HCT116 (cell line): ENCODE measurements around the gene RFTN1. TPM values are rescaled to one million over a fixed set of nuclear protein-coding genes. Genes with fewer than 3 reads are reported as not detected.

Experiments used
- ATAC-seq: fragments of 200-7000 bp; cut with Tn5 transposase; 2 replicates; pipeline ENCODE4 v1.9.1; 2020; ENCODE audit warnings: mild to moderate bottlenecking, moderate library complexity
- BruUV-seq: library from RNA; stranded (reverse); fragments of 400-500 nt; replicated peaks from 2 replicates; lab custom pipeline; 2021; lab: Mats Ljungman, UMichigan
- CTCF ChIA-PET: fragments of 300-600 bp; sonication (Branson Sonifier 250); formaldehyde crosslinking; loops from one replicate; lab custom pipeline; 2021; ENCODE audit warnings: antibody characterized with exemption; lab: Charles Lee
- POLR2A ChIA-PET: fragments of 300-600, 350-600 bp; sonication (Branson Sonifier 250); formaldehyde crosslinking; loops from one replicate; lab custom pipeline; 2021; ENCODE audit warnings: antibody characterized with exemption; lab: Charles Lee
- RAD21 ChIA-PET, 2 experiments: fragments of 300-600 bp; sonication (Branson Sonifier 250); formaldehyde crosslinking; loops; one replicate each; lab custom pipeline; 2023; ENCODE audit warnings: low total read pairs in 2 of 2; ENCODE audit not compliant: uncharacterized antibody in 2 of 2, unreplicated experiment in 2 of 2, low non-redundant PET in 1 of 2; lab: Charles Lee
- DNase-seq: peaks from one replicate; pipeline ENCODE4 v3.0.0-alpha.2; 2010; ENCODE audit warnings: low read depth, low spot score
- H2AFZ ChIP-seq: fragments of 200-600 bp; shearing (Covaris generic), sonication (generic); 2 replicates; pipeline ENCODE4 v1.6.1; 2017; ENCODE audit warnings: low read depth, mixed run types, mixed read lengths, antibody characterized with exemption, low read length; ENCODE audit not compliant: poor library complexity, severe bottlenecking
- H3K27ac ChIP-seq: 2 replicates; pipeline ENCODE4 v1.5.1; 2012; ENCODE audit warnings: low read depth, low read length
- H3K27me3 ChIP-seq: fragments of 200-600 bp; sonication (generic); 2 replicates; pipeline ENCODE4 v1.6.1; 2016; ENCODE audit warnings: mixed run types, low read length, mixed read lengths; ENCODE audit not compliant: insufficient read depth
- H3K36me3 ChIP-seq, 2 experiments: fragments of 200-500 bp in 1 of 2; fragments of 200-600 bp in 1 of 2; sonication (Bioruptor generic) in 1 of 2; sonication (generic) in 1 of 2; 2 replicates each; pipeline versions ENCODE4 v1.5.1 to v1.6.1; 2014 to 2016; ENCODE audit warnings: low read length in 2 of 2, inconsistent platforms in 1 of 2, mixed read lengths in 1 of 2, mixed run types in 1 of 2; ENCODE audit not compliant: insufficient read depth in 2 of 2, control insufficient read depth in 1 of 2
- H3K4me1 ChIP-seq, 2 experiments: fragments of 200-600 bp in 1 of 2; sonication (generic) in 1 of 2; 2 replicates each; pipeline versions ENCODE4 v1.5.1 to v1.6.1; 2012 to 2017; ENCODE audit warnings: low read length in 2 of 2, inconsistent platforms in 1 of 2, mild to moderate bottlenecking in 1 of 2, mixed read lengths in 1 of 2, mixed run types in 1 of 2, moderate library complexity in 1 of 2; ENCODE audit not compliant: insufficient read depth in 2 of 2, control insufficient read depth in 1 of 2
- H3K4me2 ChIP-seq: fragments of 200-600 bp; sonication (generic); 2 replicates; pipeline ENCODE4 v1.6.1; 2017; ENCODE audit warnings: mixed run types, low read length, mixed read lengths
- H3K4me3 ChIP-seq, 2 experiments: fragments of 200-600 bp in 1 of 2; sonication (generic) in 1 of 2; replicated peaks in 1 of 2; 2 replicates each; pipeline ENCODE4 v1.5.1; 2011 to 2016; ENCODE audit warnings: low read length in 2 of 2, control low read depth in 1 of 2, low read depth in 1 of 2, mild to moderate bottlenecking in 1 of 2, mixed read lengths in 1 of 2, mixed run types in 1 of 2
- H3K79me2 ChIP-seq: fragments of 200-600 bp; sonication (generic); 2 replicates; pipeline ENCODE4 v1.6.1; 2017; ENCODE audit warnings: mild to moderate bottlenecking, mixed run types, low read length, moderate library complexity, mixed read lengths; ENCODE audit not compliant: insufficient read depth
- H3K9ac ChIP-seq: fragments of 200-600 bp; sonication (generic); 2 replicates; pipeline ENCODE4 v1.6.1; 2016; ENCODE audit warnings: low read length, mixed read lengths
- H3K9me2 ChIP-seq: fragments of 200-600 bp; sonication (generic), shearing (Covaris generic); 2 replicates; pipeline ENCODE4 v1.6.1; 2017; ENCODE audit warnings: mixed run types, mild to moderate bottlenecking, moderate library complexity; ENCODE audit not compliant: insufficient read depth
- H3K9me3 ChIP-seq, 2 experiments: fragments of 200-500 bp in 1 of 2; fragments of 200-600 bp in 1 of 2; sonication (Bioruptor generic) in 1 of 2; sonication (generic) in 1 of 2; 2 replicates each; pipeline ENCODE4 v1.6.1; 2014 to 2017; ENCODE audit warnings: low read length in 2 of 2, mixed read lengths in 2 of 2, inconsistent platforms in 1 of 2, low read depth in 1 of 2, mild to moderate bottlenecking in 1 of 2, mixed run types in 1 of 2, moderate library complexity in 1 of 2; ENCODE audit not compliant: control insufficient read depth in 1 of 2, insufficient read depth in 1 of 2
- H4K20me1 ChIP-seq: fragments of 200-600 bp; sonication (generic), shearing (Covaris generic); 2 replicates; pipeline ENCODE4 v1.6.1; 2017; ENCODE audit warnings: mixed run types, mild to moderate bottlenecking, moderate library complexity; ENCODE audit not compliant: insufficient read depth
- CBX3 ChIP-seq: IDR thresholded peaks from 2 replicates; pipeline ENCODE4 v1.6.1; 2012; ENCODE audit warnings: low read depth
- CEBPB ChIP-seq: IDR thresholded peaks from 2 replicates; pipeline ENCODE4 v1.6.1; 2012; ENCODE audit warnings: low read depth
- JUND ChIP-seq: IDR thresholded peaks from 2 replicates; pipeline ENCODE4 v1.6.1; 2012
- POLR2A ChIP-seq: IDR thresholded peaks from 2 replicates; pipeline ENCODE4 v1.7.0; 2011; ENCODE audit warnings: borderline replicate concordance; ENCODE audit not compliant: insufficient read depth, insufficient read length; ENCODE audit errors: extremely low read depth
- POLR2AphosphoS5 ChIP-seq: IDR thresholded peaks from 2 replicates; pipeline ENCODE4 v1.6.1; 2011; ENCODE audit warnings: mild to moderate bottlenecking, low read depth, low read length, moderate library complexity
- TCF7L2 ChIP-seq: IDR thresholded peaks from 2 replicates; pipeline ENCODE4 v1.7.0; 2011; ENCODE audit warnings: borderline replicate concordance, inconsistent platforms; ENCODE audit not compliant: insufficient read depth, insufficient read length; ENCODE audit errors: extremely low read depth
- intact Hi-C: fragments of 100-400 bp; cut with micrococcal nuclease; formaldehyde crosslinking; loops from 2 replicates; pipeline ENCODE4 v1.10.0; 2022
- total RNA-seq: library from RNA; stranded (reverse); gene quantifications from one replicate; pipeline ENCODE4 v1.2.1, GENCODE V29; 2021; ENCODE audit not compliant: unreplicated experiment
- TF ChIP-seq, protein P1 (sequence below): IDR thresholded peaks from 2 replicates; pipeline ENCODE4 v1.6.1; 2012
- TF ChIP-seq, protein P2 (sequence below): IDR thresholded peaks from 2 replicates; pipeline ENCODE4 v1.6.1; 2012; ENCODE audit warnings: low read depth

RFTN1 gene
- total RNA-seq, 1 experiment from 2014 or later, result 3.9 TPM

DNA sequence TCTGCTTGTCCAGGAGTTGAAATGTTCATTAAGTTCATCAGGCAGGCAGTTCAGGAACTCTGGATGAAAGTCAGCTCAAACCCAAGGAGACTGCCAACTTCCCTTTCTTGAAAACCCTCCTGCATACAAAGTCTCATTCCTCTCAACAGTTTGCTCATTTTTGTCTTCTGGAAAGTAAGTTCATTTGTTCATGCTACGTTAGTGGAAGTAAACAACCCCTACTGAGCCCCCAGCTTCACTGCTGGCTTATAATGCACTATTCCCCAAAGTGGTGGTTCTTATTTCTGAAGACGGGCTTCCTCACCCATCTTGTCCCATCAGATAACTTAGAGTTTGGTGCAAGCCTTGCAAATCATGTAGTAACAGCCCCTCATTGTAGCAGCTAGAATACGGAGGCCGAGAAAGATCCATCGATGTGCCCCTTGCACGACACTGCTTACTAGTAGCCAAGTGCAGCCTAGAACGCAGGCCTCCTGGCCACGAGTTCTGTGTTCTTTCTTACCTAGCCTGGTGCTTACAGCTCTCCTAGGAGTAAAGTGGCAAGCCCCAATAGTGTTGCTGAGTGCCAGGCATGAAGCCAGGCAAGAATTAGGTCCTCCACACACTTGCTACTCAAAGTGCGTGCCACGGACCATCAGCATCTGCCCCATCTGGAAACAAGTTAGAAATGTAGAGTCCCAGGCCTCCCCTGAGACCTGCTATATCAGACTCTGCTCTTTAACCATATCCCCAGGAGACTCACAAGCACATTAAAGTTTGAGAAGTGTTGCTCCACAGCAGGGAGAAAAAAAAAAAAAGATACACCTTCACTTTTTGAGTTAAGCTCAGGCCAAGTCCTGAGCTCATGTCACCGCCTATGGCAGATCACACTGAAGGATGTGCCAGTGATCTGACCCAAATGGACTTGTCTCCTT lies 82.5 kb downstream of the RFTN1 start:
- BruUV-seq, result no TSS peak
- no peak overlapping the region for H3K4me3 ChIP-seq
- no peaks in the 10 kb centered on the region for H3K79me2 ChIP-seq
- no peaks in the 10 kb centered on the region for H3K9me2 ChIP-seq
- POLR2A ChIA-PET, result no interaction called here
- ATAC-seq (no peak), DNase-seq (no peak)
- TF ChIP-seq POLR2AphosphoS5, result no peak
- TF ChIP-seq, protein P1, sequence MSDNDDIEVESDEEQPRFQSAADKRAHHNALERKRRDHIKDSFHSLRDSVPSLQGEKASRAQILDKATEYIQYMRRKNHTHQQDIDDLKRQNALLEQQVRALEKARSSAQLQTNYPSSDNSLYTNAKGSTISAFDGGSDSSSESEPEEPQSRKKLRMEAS, result no peak
- intact Hi-C loops, result no loop called here
- no peaks in the 10 kb centered on the region for H3K27me3 ChIP-seq
- H3K4me1 ChIP-seq, result no peaks in the 10 kb centered on the region
- H3K9ac ChIP-seq, result no peak overlapping the region
- no peak overlapping the region for H2AFZ ChIP-seq
- no peak overlapping the region for H3K4me2 ChIP-seq
- CTCF ChIA-PET, result no interaction called here
- H4K20me1 ChIP-seq, result no peaks in the 10 kb centered on the region
- no peaks in the 10 kb centered on the region for H3K9me3 ChIP-seq
- no peak overlapping the region for H3K27ac ChIP-seq
- RAD21 ChIA-PET, result no interaction called here
- no peaks in the 10 kb centered on the region for H3K36me3 ChIP-seq

DNA sequence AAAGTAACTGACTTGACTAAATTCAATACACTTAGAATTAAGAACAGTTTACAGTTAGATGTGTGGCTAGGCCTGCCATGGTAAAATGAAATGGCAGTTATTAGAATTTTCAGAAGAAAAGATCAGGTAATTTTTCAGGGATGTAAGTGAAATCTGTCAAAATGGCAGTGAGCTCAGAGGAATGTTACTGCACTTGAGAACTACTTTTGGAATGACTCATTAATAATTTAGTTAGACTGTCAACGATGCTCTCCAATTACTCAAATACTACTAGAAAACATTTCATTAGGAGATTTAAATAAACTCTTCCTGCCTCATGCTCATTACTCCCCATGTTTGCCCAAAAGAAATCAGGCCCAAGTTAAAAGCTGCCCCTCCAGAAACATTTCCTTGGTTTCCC lies 84.4 kb downstream of the RFTN1 start:
- H3K4me2 ChIP-seq, result no peak overlapping the region
- RAD21 ChIA-PET, result no interaction called here
- H3K4me1 ChIP-seq, result no peaks in the 10 kb centered on the region
- no peaks in the 10 kb centered on the region for H3K9me3 ChIP-seq
- H3K4me3 ChIP-seq, result no peak overlapping the region
- TF ChIP-seq CEBPB (no peak), JUND (no peak), POLR2A (no peak), CBX3 (no peak), TCF7L2 (no peak)
- TF ChIP-seq, protein P2, sequence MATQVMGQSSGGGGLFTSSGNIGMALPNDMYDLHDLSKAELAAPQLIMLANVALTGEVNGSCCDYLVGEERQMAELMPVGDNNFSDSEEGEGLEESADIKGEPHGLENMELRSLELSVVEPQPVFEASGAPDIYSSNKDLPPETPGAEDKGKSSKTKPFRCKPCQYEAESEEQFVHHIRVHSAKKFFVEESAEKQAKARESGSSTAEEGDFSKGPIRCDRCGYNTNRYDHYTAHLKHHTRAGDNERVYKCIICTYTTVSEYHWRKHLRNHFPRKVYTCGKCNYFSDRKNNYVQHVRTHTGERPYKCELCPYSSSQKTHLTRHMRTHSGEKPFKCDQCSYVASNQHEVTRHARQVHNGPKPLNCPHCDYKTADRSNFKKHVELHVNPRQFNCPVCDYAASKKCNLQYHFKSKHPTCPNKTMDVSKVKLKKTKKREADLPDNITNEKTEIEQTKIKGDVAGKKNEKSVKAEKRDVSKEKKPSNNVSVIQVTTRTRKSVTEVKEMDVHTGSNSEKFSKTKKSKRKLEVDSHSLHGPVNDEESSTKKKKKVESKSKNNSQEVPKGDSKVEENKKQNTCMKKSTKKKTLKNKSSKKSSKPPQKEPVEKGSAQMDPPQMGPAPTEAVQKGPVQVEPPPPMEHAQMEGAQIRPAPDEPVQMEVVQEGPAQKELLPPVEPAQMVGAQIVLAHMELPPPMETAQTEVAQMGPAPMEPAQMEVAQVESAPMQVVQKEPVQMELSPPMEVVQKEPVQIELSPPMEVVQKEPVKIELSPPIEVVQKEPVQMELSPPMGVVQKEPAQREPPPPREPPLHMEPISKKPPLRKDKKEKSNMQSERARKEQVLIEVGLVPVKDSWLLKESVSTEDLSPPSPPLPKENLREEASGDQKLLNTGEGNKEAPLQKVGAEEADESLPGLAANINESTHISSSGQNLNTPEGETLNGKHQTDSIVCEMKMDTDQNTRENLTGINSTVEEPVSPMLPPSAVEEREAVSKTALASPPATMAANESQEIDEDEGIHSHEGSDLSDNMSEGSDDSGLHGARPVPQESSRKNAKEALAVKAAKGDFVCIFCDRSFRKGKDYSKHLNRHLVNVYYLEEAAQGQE, result no peak
- H3K27me3 ChIP-seq, result no peaks in the 10 kb centered on the region
- intact Hi-C loops, result no loop called here
- H3K79me2 ChIP-seq, result no peaks in the 10 kb centered on the region
- no peaks in the 10 kb centered on the region for H3K9me2 ChIP-seq
- H2AFZ ChIP-seq, result no peak overlapping the region
- POLR2A ChIA-PET, result no interaction called here
- no peak overlapping the region for H3K9ac ChIP-seq
- no peaks in the 10 kb centered on the region for H4K20me1 ChIP-seq
- CTCF ChIA-PET, result no interaction called here
- no peak overlapping the region for H3K27ac ChIP-seq
- DNase-seq, result no peak
- BruUV-seq, result no TSS peak
- ATAC-seq, result no peak
- H3K36me3 ChIP-seq, result no peaks in the 10 kb centered on the region
